Vagina (tissue), 2 donors: Measurements from ENCODE around the gene NHLRC2. TPM values are rescaled to one million over a fixed set of nuclear protein-coding genes. Genes with fewer than 3 reads are reported as not detected.

Source experiments
- DNase-seq, 2 donors: peaks; one replicate each; pipeline ENCODE4 v3.0.0-alpha.2; 2017; ENCODE audit errors: extremely low spot score in 2 of 2
- H3K27ac ChIP-seq: fragments of 200-600 bp; sonication (generic); one replicate; pipeline ENCODE4 v1.5.1; 2019
- H3K27me3 ChIP-seq: fragments of 200-600 bp; sonication (generic); one replicate; pipeline ENCODE4 v1.5.1; 2019
- H3K36me3 ChIP-seq, 2 donors: fragments of 200-600 bp; sonication (generic); one replicate each; pipeline ENCODE4 v1.5.1; 2017 to 2019
- H3K4me1 ChIP-seq: fragments of 200-600 bp; sonication (generic); one replicate; pipeline ENCODE4 v1.5.1; 2019
- H3K4me3 ChIP-seq, 2 donors: fragments of 200-600 bp; sonication (generic); 1 replicate in 1 of 2; 2 replicates in 1 of 2; pipeline ENCODE4 v1.5.1; 2016 to 2019
- H3K9me3 ChIP-seq: fragments of 200-600 bp; sonication (generic); one replicate; pipeline ENCODE4 v1.5.1; 2019
- POLR2A ChIP-seq, 2 donors: fragments of 450-650 bp; IDR thresholded peaks; one replicate each; pipeline ENCODE4 v1.6.1; 2017; ENCODE audit warnings: antibody characterized with exemption in 2 of 2, mild to moderate bottlenecking in 2 of 2, moderate library complexity in 2 of 2
- POLR2AphosphoS5 ChIP-seq, 2 donors: sonication (generic); formaldehyde crosslinking; IDR thresholded peaks; one replicate each; pipeline ENCODE4 v1.9.0; 2017; ENCODE audit warnings: antibody characterized with exemption in 2 of 2, mild to moderate bottlenecking in 2 of 2, low read depth in 1 of 2; ENCODE audit not compliant: insufficient read depth in 1 of 2
- intact Hi-C: fragments of 100-400 bp; cut with DNase I; formaldehyde crosslinking; loops from one replicate; pipeline ENCODE4 v1.15.1; 2023
- total RNA-seq: library from RNA; depleted of rRNA; stranded (reverse); fragments of >200 nt; gene quantifications from one replicate; pipeline ENCODE4 v1.2.3, GENCODE V29; 2016
- TF ChIP-seq, protein P1 (sequence below), 3 experiments: fragments of 450-650 bp in 2 of 3; fragments of 200-600 bp in 1 of 3; sonication (generic) in 1 of 3; IDR thresholded peaks; one replicate each; pipeline ENCODE4 v1.5.1; 2017 to 2019; ENCODE audit warnings: antibody characterized with exemption in 3 of 3, mild to moderate bottlenecking in 2 of 3, moderate library complexity in 2 of 3

NHLRC2 gene
- total RNA-seq, 1 donor from 2014 or later: 16.7 TPM

DNA sequence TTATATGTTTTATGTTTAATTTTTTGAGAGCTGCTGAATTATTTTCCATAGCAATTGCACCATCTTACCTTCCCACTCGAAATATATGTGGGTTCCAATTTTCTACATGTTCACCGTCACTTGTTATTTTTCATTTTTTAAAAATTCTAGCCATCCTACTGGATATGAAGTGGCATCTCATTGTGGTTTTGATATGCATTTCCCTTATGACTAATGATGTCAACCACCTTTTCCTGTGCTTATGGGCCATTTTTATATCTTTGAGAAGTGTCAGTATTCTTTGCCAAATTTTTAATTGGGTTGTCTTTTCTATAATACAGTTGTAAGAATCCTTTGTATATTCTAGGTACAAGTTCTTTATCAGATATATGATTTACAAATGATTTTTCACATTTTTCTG lies 27.8 kb downstream of the NHLRC2 start:
- DNase-seq: no peak
- Histone ChIP-seq H3K4me1 (no peaks in the 10 kb centered on the region), H3K27me3 (no peaks in the 10 kb centered on the region), H3K4me3 (no peak overlapping the region), H3K36me3 (peaks cover 0 to 22% of the 10 kb centered on the region in 2 donors), H3K27ac (no peak overlapping the region), H3K9me3 (no peaks in the 10 kb centered on the region)
- intact Hi-C loops: no loop called here
- TF ChIP-seq POLR2AphosphoS5 (IDR thresholded peaks at IDR 0.05; ENCODE audit: insufficient read depth in 1 of 2, low read depth in 1 of 2) (no peak), POLR2A (IDR thresholded peaks at IDR 0.05) (no peak)
- TF ChIP-seq, protein P1, sequence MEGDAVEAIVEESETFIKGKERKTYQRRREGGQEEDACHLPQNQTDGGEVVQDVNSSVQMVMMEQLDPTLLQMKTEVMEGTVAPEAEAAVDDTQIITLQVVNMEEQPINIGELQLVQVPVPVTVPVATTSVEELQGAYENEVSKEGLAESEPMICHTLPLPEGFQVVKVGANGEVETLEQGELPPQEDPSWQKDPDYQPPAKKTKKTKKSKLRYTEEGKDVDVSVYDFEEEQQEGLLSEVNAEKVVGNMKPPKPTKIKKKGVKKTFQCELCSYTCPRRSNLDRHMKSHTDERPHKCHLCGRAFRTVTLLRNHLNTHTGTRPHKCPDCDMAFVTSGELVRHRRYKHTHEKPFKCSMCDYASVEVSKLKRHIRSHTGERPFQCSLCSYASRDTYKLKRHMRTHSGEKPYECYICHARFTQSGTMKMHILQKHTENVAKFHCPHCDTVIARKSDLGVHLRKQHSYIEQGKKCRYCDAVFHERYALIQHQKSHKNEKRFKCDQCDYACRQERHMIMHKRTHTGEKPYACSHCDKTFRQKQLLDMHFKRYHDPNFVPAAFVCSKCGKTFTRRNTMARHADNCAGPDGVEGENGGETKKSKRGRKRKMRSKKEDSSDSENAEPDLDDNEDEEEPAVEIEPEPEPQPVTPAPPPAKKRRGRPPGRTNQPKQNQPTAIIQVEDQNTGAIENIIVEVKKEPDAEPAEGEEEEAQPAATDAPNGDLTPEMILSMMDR (IDR thresholded peaks at IDR 0.05): no peak

DNA sequence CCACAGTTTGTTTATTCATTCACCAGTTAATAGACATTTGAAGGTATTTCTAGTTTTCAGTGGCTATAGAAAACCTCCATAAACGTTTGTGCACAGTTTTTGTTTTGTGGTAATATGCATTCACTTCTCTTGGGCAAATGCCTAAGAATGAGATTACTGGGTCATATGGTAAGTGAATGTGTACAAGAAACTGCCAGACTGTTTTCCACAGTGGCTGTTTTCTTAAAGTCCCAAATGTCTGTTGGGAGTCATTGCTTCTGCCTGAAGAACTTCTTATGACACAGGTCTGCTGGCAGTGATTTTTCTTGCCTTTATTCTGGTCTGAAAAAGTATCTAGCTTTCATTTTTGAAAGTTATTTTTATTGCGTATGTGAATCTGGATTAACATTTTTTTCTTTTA lies 35.5 kb downstream of the NHLRC2 start:
- Histone ChIP-seq H3K9me3 (no peaks in the 10 kb centered on the region), H3K4me3 (no peak overlapping the region), H3K27me3 (no peaks in the 10 kb centered on the region), H3K36me3 (peaks cover 0 to 15% of the 10 kb centered on the region in 2 donors), H3K27ac (no peak overlapping the region), H3K4me1 (no peaks in the 10 kb centered on the region)
- TF ChIP-seq POLR2A (IDR thresholded peaks at IDR 0.05) (no peak), POLR2AphosphoS5 (IDR thresholded peaks at IDR 0.05; ENCODE audit: insufficient read depth in 1 of 2, low read depth in 1 of 2) (no peak)
- TF ChIP-seq, protein P1 (IDR thresholded peaks at IDR 0.05): no peak
- no peak for DNase-seq
- intact Hi-C loops: no loop called here

DNA sequence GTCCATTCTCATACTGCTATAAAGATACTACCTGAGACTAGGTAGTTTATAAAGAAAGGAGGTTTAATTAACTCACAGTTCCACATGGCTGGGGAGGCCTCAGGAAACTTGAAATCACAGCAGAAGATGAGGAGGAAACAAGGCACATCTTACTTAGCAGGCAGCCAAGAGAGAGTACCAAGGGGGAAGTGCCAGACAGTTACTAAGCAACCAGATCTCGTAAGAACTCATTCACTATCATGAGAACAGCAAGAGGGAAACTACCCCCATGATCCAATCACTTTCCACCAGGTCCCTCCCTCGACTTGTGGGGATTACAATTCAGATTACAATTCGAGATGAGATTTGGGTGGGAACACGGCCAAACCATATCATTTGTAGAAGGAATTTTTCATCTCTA lies 36.3 kb downstream of the NHLRC2 start:
- Histone ChIP-seq H3K27ac (no peak overlapping the region), H3K36me3 (peaks cover 0 to 6% of the 10 kb centered on the region in 2 donors), H3K9me3 (no peaks in the 10 kb centered on the region), H3K4me3 (no peak overlapping the region), H3K4me1 (no peaks in the 10 kb centered on the region), H3K27me3 (no peaks in the 10 kb centered on the region)
- intact Hi-C loops: no loop called here
- DNase-seq: no peak
- no peak for TF ChIP-seq POLR2AphosphoS5 (IDR thresholded peaks at IDR 0.05; ENCODE audit: insufficient read depth in 1 of 2, low read depth in 1 of 2)
- no peak for TF ChIP-seq POLR2A (IDR thresholded peaks at IDR 0.05)
- TF ChIP-seq, protein P1 (IDR thresholded peaks at IDR 0.05): no peak

DNA sequence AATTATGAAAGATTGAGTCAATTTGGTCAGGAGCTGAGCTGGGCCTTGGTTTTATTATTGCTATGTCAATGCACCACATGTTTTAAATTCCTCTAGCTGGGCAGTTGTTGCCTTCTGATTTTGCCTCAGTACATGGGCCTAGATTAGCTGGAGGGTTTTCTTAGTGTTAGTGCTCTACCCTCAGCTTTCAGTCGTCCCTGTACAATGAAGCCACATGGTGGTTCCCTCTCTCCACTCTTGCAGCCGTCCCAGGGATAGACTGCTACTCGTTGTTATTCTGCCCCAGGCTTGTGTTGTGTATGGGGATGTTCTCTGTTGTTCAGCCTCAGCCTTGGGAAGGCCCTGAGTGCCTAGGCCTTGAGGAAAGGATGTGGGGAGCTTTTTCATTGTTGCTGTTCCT lies 37.0 kb downstream of the NHLRC2 start:
- H3K27ac ChIP-seq: no peak overlapping the region
- no peaks in the 10 kb centered on the region for H3K27me3 ChIP-seq
- H3K4me1 ChIP-seq: no peaks in the 10 kb centered on the region
- H3K9me3 ChIP-seq: no peaks in the 10 kb centered on the region
- H3K4me3 ChIP-seq: no peak overlapping the region
- no peaks in the 10 kb centered on the region for H3K36me3 ChIP-seq
- TF ChIP-seq, protein P1 (IDR thresholded peaks at IDR 0.05): no peak
- TF ChIP-seq POLR2AphosphoS5 (IDR thresholded peaks at IDR 0.05; ENCODE audit: insufficient read depth in 1 of 2, low read depth in 1 of 2) (no peak), POLR2A (IDR thresholded peaks at IDR 0.05) (no peak)
- no peak for DNase-seq
- intact Hi-C loops: no loop called here

DNA sequence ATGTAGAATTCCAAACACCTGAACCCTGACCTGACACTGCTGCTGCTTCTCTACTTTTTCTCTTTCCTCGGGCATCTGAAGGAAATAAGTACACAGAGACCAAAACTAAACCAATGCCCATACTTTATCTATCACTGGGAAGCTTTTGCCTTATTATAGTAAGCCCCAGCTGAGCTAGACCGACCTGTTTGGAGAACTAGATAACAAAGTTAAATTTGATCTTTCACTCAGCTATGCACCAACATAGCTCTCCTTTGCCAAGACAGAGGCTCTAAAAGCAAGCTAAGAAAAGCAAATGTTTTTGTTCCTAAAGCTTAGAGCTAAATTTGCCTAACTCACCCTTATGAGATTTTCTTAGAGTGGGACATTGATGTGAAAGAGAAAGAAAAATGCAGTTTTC lies 39.1 kb downstream of the NHLRC2 start:
- Histone ChIP-seq H3K36me3 (peaks cover 0 to 6% of the 10 kb centered on the region in 2 donors), H3K4me3 (no peak overlapping the region), H3K9me3 (no peaks in the 10 kb centered on the region), H3K27me3 (no peaks in the 10 kb centered on the region), H3K27ac (no peak overlapping the region), H3K4me1 (no peaks in the 10 kb centered on the region)
- intact Hi-C loops: no loop called here
- TF ChIP-seq POLR2AphosphoS5 (IDR thresholded peaks at IDR 0.05; ENCODE audit: insufficient read depth in 1 of 2, low read depth in 1 of 2): no peak
- TF ChIP-seq POLR2A (IDR thresholded peaks at IDR 0.05): no peak
- TF ChIP-seq, protein P1 (IDR thresholded peaks at IDR 0.05): no peak
- no peak for DNase-seq
